Measurements from ENCODE around the gene METTL8. TPM values are rescaled to one million over a fixed set of nuclear protein-coding genes. Genes with fewer than 3 reads are reported as not detected.

The METTL8 gene
- total RNA-seq, 1 experiment from 2014 or later: 25.7 TPM

- Mint-ChIP-seq H3K4me3 (ENCODE audit: unreplicated experiment) (no peak overlapping the region), H3K36me3 (ENCODE audit: insufficient read depth, unreplicated experiment) (no peaks in the 10 kb centered on the region), H3K27ac (ENCODE audit: unreplicated experiment) (no peak overlapping the region), H3K4me1 (ENCODE audit: low read depth, unreplicated experiment) (no peaks in the 10 kb centered on the region), H3K27me3 (ENCODE audit: insufficient read depth, unreplicated experiment) (no peaks in the 10 kb centered on the region), H3K9me3 (ENCODE audit: unreplicated experiment) (no peaks in the 10 kb centered on the region)
- no peak for TF ChIP-seq CTCF (IDR thresholded peaks at IDR 0.05; ENCODE audit: insufficient read depth in 1 of 2, low read depth in 1 of 2, low read length in 1 of 2, severe bottlenecking in 1 of 2, unreplicated experiment in 1 of 2)
- no peaks in the 10 kb centered on the region for H3K27me3 ChIP-seq (replicated peaks; ENCODE audit: control insufficient read depth, insufficient read depth, low read length)
- POLR2A ChIA-PET: no interaction called here
- H3K4me1 ChIP-seq: no peaks in the 10 kb centered on the region
- no TSS peak for BruUV-seq (replicated peaks)
- intact Hi-C loops (cut with micrococcal nuclease; ENCODE audit: unreplicated experiment): no loop called here
- DNase-seq: no peak
- no peaks in the 10 kb centered on the region for H3K9me3 ChIP-seq
- CTCF ChIA-PET: no interaction called here
- no peaks in the 10 kb centered on the region for H3K36me3 ChIP-seq (ENCODE audit: control insufficient read depth, insufficient read depth, low read length)
- H3K4me3 ChIP-seq (ENCODE audit: low read depth, low read length): no peak overlapping the region
Observed at GRCh38 chr2:171342067-171342413, 91.8 kb downstream of the METTL8 start.

GRCh38 chr2:171341394-171342066 lies 92.3 kb downstream of the METTL8 start:
- no peak overlapping the region for H3K27ac Mint-ChIP-seq (ENCODE audit: unreplicated experiment)
- H3K36me3 Mint-ChIP-seq (ENCODE audit: insufficient read depth, unreplicated experiment): no peaks in the 10 kb centered on the region
- DNase-seq: no peak
- TF ChIP-seq CTCF (IDR thresholded peaks at IDR 0.05; ENCODE audit: insufficient read depth in 1 of 2, low read depth in 1 of 2, low read length in 1 of 2, severe bottlenecking in 1 of 2, unreplicated experiment in 1 of 2): no peak
- no peaks in the 10 kb centered on the region for H3K9me3 ChIP-seq
- no peak overlapping the region for H3K4me3 ChIP-seq (ENCODE audit: low read depth, low read length)
- no peaks in the 10 kb centered on the region for H3K27me3 ChIP-seq (replicated peaks; ENCODE audit: control insufficient read depth, insufficient read depth, low read length)
- no TSS peak for BruUV-seq (replicated peaks)
- intact Hi-C loops (cut with micrococcal nuclease; ENCODE audit: unreplicated experiment): no loop called here
- H3K27me3 Mint-ChIP-seq (ENCODE audit: insufficient read depth, unreplicated experiment): no peaks in the 10 kb centered on the region
- ChIA-PET CTCF (no interaction called here), POLR2A (no interaction called here)
- H3K4me1 Mint-ChIP-seq (ENCODE audit: low read depth, unreplicated experiment): no peaks in the 10 kb centered on the region
- H3K9me3 Mint-ChIP-seq (ENCODE audit: unreplicated experiment): no peaks in the 10 kb centered on the region
- no peaks in the 10 kb centered on the region for H3K4me1 ChIP-seq
- H3K4me3 Mint-ChIP-seq (ENCODE audit: unreplicated experiment): no peak overlapping the region
- no peaks in the 10 kb centered on the region for H3K36me3 ChIP-seq (ENCODE audit: control insufficient read depth, insufficient read depth, low read length)

- H3K36me3 Mint-ChIP-seq (ENCODE audit: insufficient read depth, unreplicated experiment): no peaks in the 10 kb centered on the region
- CTCF ChIA-PET: no interaction called here
Observed at GRCh38 chr2:171334946-171335345, 98.8 kb downstream of the METTL8 start.

More at GRCh38 chr2:171334946-171335345, 98.8 kb downstream of the METTL8 start:
- no peak for DNase-seq
- no peak for TF ChIP-seq CTCF (IDR thresholded peaks at IDR 0.05; ENCODE audit: insufficient read depth in 1 of 2, low read depth in 1 of 2, low read length in 1 of 2, severe bottlenecking in 1 of 2, unreplicated experiment in 1 of 2)
- Mint-ChIP-seq H3K27ac (ENCODE audit: unreplicated experiment) (no peak overlapping the region), H3K9me3 (ENCODE audit: unreplicated experiment) (no peaks in the 10 kb centered on the region), H3K4me3 (ENCODE audit: unreplicated experiment) (no peak overlapping the region), H3K4me1 (ENCODE audit: low read depth, unreplicated experiment) (no peaks in the 10 kb centered on the region), H3K27me3 (ENCODE audit: insufficient read depth, unreplicated experiment) (no peaks in the 10 kb centered on the region)
- Histone ChIP-seq H3K9me3 (no peaks in the 10 kb centered on the region), H3K27me3 (replicated peaks; ENCODE audit: control insufficient read depth, insufficient read depth, low read length) (no peaks in the 10 kb centered on the region), H3K4me1 (no peaks in the 10 kb centered on the region), H3K36me3 (ENCODE audit: control insufficient read depth, insufficient read depth, low read length) (no peaks in the 10 kb centered on the region), H3K4me3 (ENCODE audit: low read depth, low read length) (no peak overlapping the region)
- POLR2A ChIA-PET: no interaction called here
- intact Hi-C loops (cut with micrococcal nuclease; ENCODE audit: unreplicated experiment): no loop called here
- BruUV-seq (replicated peaks): no TSS peak
